ENCODE measurements around the gene TGFBR2. TPM values are rescaled to one million over a fixed set of nuclear protein-coding genes. Genes with fewer than 3 reads are reported as not detected.

The TGFBR2 gene
- total RNA-seq (2016; rRNA removed; fragmentation: Illumina TruSeq; extraction: Trizol) (68.1 and 82.2 TPM in 2 replicates), polyA plus RNA-seq (2011; rRNA removed) (187 and 204 TPM in 2 replicates), polyA minus RNA-seq (2011; rRNA and poly(A)+ RNA removed; ENCODE audit: low replicate concordance) (24.1 and 399 TPM in 2 replicates), Bru-seq, nascent RNA (percentile 100 among the genes with signal in this experiment), BruChase-seq, experiment 1, labeled RNA remaining after a 6-hour chase (percentile 97 among the genes with signal in this experiment), BruChase-seq, experiment 2, labeled RNA remaining after a 2-hour chase (percentile 99 among the genes with signal in this experiment)
- 25.9 and 27.4 TPM in 2 replicates for total RNA-seq (2016; cell fraction: cytosol; rRNA removed; fragmentation: Illumina TruSeq; extraction: Trizol; ENCODE audit: low read depth)
- 66.0 and 82.3 TPM in 2 replicates for total RNA-seq (2016; cell fraction: insoluble cytoplasmic fraction; rRNA removed; fragmentation: Illumina TruSeq; extraction: Trizol)
- total RNA-seq (2016; cell fraction: membrane; rRNA removed; fragmentation: Illumina TruSeq; extraction: Trizol): 67.6 and 68.8 TPM in 2 replicates
- 134 and 135 TPM in 2 replicates for total RNA-seq (2016; cell fraction: nucleus; rRNA removed; fragmentation: Illumina TruSeq; extraction: Trizol)
- polyA plus RNA-seq (2011; cell fraction: cytosol; rRNA removed): 141 and 194 TPM in 2 replicates
- polyA plus RNA-seq (2011; cell fraction: nucleus; rRNA removed): 105 and 123 TPM in 2 replicates
- polyA plus RNA-seq (2012): 125 and 162 TPM in 2 replicates
- 8.6 and 9.7 TPM in 2 replicates for polyA plus RNA-seq (2016; cell fraction: cytosol; fragmentation: Illumina TruSeq; extraction: Trizol; ENCODE audit: low read depth)
- 68.0 and 70.0 TPM in 2 replicates for polyA plus RNA-seq (2016; cell fraction: insoluble cytoplasmic fraction; fragmentation: Illumina TruSeq; extraction: Trizol; ENCODE audit: low read depth)
- polyA plus RNA-seq (2016; cell fraction: membrane; fragmentation: Illumina TruSeq; extraction: Trizol; ENCODE audit: low read depth): 38.2 and 38.9 TPM in 2 replicates
- polyA plus RNA-seq (2016; cell fraction: nucleus; fragmentation: Illumina TruSeq; extraction: Trizol; ENCODE audit: insufficient read depth, low read depth): 134 and 138 TPM in 2 replicates
- polyA minus RNA-seq (2011; cell fraction: cytosol; rRNA and poly(A)+ RNA removed): 188 and 237 TPM in 2 replicates
- polyA minus RNA-seq (2011; cell fraction: nucleus; rRNA and poly(A)+ RNA removed): 353 and 432 TPM in 2 replicates
- long read RNA-seq, experiment 1, full-length matches to known transcripts: 10 of 44 reads
- long read RNA-seq, experiment 1, partial matches to known transcripts: 29 of 44 reads
- long read RNA-seq, experiment 1, other reads (novel, unspliced or antisense): 5 of 44 reads
- long read RNA-seq, experiment 2, full-length matches to known transcripts: 91 of 434 reads
- long read RNA-seq, experiment 2, partial matches to known transcripts: 316 of 434 reads
- long read RNA-seq, experiment 2, other reads (novel, unspliced or antisense): 27 of 434 reads

- 3% methylated on average over 20 of the region's 71 CpGs for WGBS (ENCODE audit: low lambda C conversion rate)
- no peak within 1 kb of the TSS for H2AFZ ChIP-seq (ENCODE audit: low read length)
- ATAC-seq (peak; percentile 98), DNase-seq (ENCODE audit: low spot score) (peak; percentile 98), FAIRE-seq (peak; percentile 99)
- H3K9me3 ChIP-seq (ENCODE audit: low read length): no peaks in the 10 kb centered on the region
- CTCF ChIA-PET (ENCODE audit: low intra/inter-chr PET ratio, low total read pairs): no interaction called here
- intact Hi-C loops (cut with micrococcal nuclease; ENCODE audit: unreplicated experiment) (loop anchor here (1.0 to 5.0 kb wide), 7 partner anchors 9 to 564 kb away; no protein-coding TSS in a partner anchor), in situ Hi-C loops (cut with HindIII; ENCODE audit: extremely low pct_ligation_motif_present, low pct_unique_long_range_greater_than_20kb) (loop anchor here (5.0 to 10.0 kb wide), 3 partner anchors 114 to 492 kb away; no protein-coding TSS in a partner anchor)
- peaks cover 52% of the 10 kb centered on the region for H3K4me1 ChIP-seq (ENCODE audit: insufficient read depth, low read length)
- peak within 1 kb of the TSS; percentile 89 for H3K4me2 ChIP-seq (ENCODE audit: low read depth, low read length)
- H3K9ac ChIP-seq (ENCODE audit: insufficient read depth, low read depth, low read length): peak within 1 kb of the TSS; percentile 100
- peak within 1 kb of the TSS; percentile 93 for H3K27ac ChIP-seq (ENCODE audit: extremely low read length, insufficient read depth, low read length)
- peaks cover 0 to 2% of the 10 kb centered on the region in 2 experiments; a peak in 1 of 5 replicates for H3K27me3 ChIP-seq (ENCODE audit: control insufficient read depth in 1 of 2, insufficient read depth in 2 of 2, low read length in 2 of 2)
- POLR2A ChIA-PET: interaction anchor here (0.5 to 4.3 kb wide), 36 partner anchors 8 to 926 kb away, joined by 3 to 43 read pairs (median 4); partner anchors contain the start of gene STT3B
- peak within 1 kb of the TSS; percentile 96 to 100 (median 99) for H3K4me3 ChIP-seq (replicated peaks in 1 of 3; ENCODE audit: insufficient read depth in 1 of 3, low read depth in 2 of 3, low read length in 3 of 3)
- H3K36me3 ChIP-seq (replicated peaks in 1 of 2; ENCODE audit: control insufficient read depth in 1 of 2, insufficient read depth in 2 of 2, low read length in 2 of 2): peaks cover 3 to 10% of the 10 kb centered on the region in 2 experiments; a peak in 3 of 5 replicates
- H4K20me1 ChIP-seq (ENCODE audit: insufficient read depth, low read length): peaks cover 30% of the 10 kb centered on the region
- H3K79me2 ChIP-seq (ENCODE audit: insufficient read depth, low read length): peaks cover 94% of the 10 kb centered on the region
- BruUV-seq (replicated peaks): no TSS peak
- no peak for TF ChIP-seq ELF4 (CRISPR knock-in tag; IDR thresholded peaks at IDR 0.05; ENCODE audit: borderline replicate concordance)
- peak; percentile 50 for TF ChIP-seq ZFX (CRISPR knock-in tag; IDR thresholded peaks at IDR 0.05; ENCODE audit: low read depth)
- TF ChIP-seq ZBTB42 (CRISPR knock-in tag; IDR thresholded peaks at IDR 0.05): 0 out of 2 replicates have a peak, but pooled peaks have one; percentile 74
- no peak for TF ChIP-seq CERS6 (CRISPR knock-in tag; IDR thresholded peaks at IDR 0.05)
- no peak; the same call in 1 of the 2 replicates for TF ChIP-seq ZNF740 (CRISPR knock-in tag; IDR thresholded peaks at IDR 0.05)
- TF ChIP-seq TCF7 (IDR thresholded peaks at IDR 0.05; ENCODE audit: low read depth): peak; percentile 79
- no peak for TF ChIP-seq IKZF4 (CRISPR knock-in tag; IDR thresholded peaks at IDR 0.05; ENCODE audit: borderline replicate concordance, low read depth, not compliant biosample characterization)
- no peak for TF ChIP-seq RORA (CRISPR knock-in tag; IDR thresholded peaks at IDR 0.05)
- peak; percentile 87 for TF ChIP-seq SRY (CRISPR knock-in tag; IDR thresholded peaks at IDR 0.05)
- no peak for TF ChIP-seq ZFP36L2 (CRISPR knock-in tag; IDR thresholded peaks at IDR 0.05)
- TF ChIP-seq PRDM15 (CRISPR knock-in tag; IDR thresholded peaks at IDR 0.05): no peak
Measured at GRCh38 chr3:30606301-30607031, at the start of gene TGFBR2. TGFBR2 (plus strand) TSS chr3:30606601; CDS start chr3:30606884, 283 bp downstream.

Measured in HepG2 (cell line).